Measurements from ENCODE around the gene ZNF221.

Gene ZNF221

GRCh38 chr19:43960411-43960810, 9.4 kb downstream of the ZNF221 start:
- DNase-seq: no peak

GRCh38 chr19:43966079-43966694, 15.2 kb downstream of the ZNF221 start:
- DNase-seq: no peak

GRCh38 chr19:43976732-43977131, 25.7 kb downstream of the ZNF221 start:
- DNase-seq: no peak

- no peak for DNase-seq
These were observed 32.5 kb downstream of the ZNF221 start for GRCh38 chr19:43983544-43983911.

- DNase-seq: peak; percentile 96
These were observed 33.1 kb downstream of the ZNF221 start, which contains the start of gene ZNF155 for GRCh38 chr19:43983912-43984686. Gene ZNF155, plus strand, starts transcription at chr19:43984188. Its CDS starts 4,356 bp downstream, at chr19:43988544.

- DNase-seq: no peak
These were observed 33.6 kb downstream of the ZNF221 start for GRCh38 chr19:43984687-43985000.

GRCh38 chr19:43997631-43998290, 46.7 kb downstream of the ZNF221 start:
- DNase-seq: no peak

GRCh38 chr19:44002212-44002565, 51.2 kb downstream of the ZNF221 start:
- no peak for DNase-seq

- DNase-seq: peak; percentile 91
These were observed 51.8 kb downstream of the ZNF221 start, which contains the start of gene ZNF230 for GRCh38 chr19:44002566-44003460. Gene ZNF230, plus strand, starts transcription at chr19:44002957. Its CDS starts 4,122 bp downstream, at chr19:44007079.

GRCh38 chr19:44003461-44004009, 52.5 kb downstream of the ZNF221 start:
- peak; percentile 12 for DNase-seq

GRCh38 chr19:44005973-44006372, 54.9 kb downstream of the ZNF221 start:
- no peak for DNase-seq

- DNase-seq: no peak
These were observed 56.4 kb downstream of the ZNF221 start for GRCh38 chr19:44007473-44007872.

- DNase-seq: no peak
These were observed 59.4 kb downstream of the ZNF221 start for GRCh38 chr19:44010468-44010867.
